Measurements from ENCODE around the gene CNTF.

Gene CNTF

DNA sequence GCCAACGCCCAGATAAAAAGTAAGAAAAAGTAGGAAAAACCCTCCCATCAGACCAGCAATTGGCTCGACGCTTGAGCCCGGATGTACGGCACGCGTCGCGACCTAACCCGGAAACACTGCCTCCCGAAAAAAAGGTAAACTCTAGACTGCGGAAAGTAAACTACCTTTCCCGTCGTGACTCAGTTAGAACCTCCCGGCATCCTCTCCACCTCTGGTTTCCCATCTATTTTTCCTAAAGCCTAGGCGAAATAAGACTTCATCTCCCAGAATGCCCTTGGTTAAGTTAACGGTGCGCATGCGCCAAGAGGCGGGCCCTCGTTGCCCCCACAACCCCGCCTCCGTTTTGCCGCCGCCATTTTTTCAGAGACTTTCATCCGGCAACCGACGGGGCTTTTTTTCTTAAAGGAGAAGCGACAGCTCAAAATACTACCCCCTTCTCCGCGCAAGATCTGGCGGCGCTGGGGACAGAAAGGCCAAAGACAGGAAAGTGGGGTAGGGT is 44.3 kb upstream of the CNTF start:
- Histone ChIP-seq H3K4me1 (ENCODE audit: insufficient read depth, insufficient read length) (no peaks in the 10 kb centered on the region), H3K9ac (ENCODE audit: insufficient read length, low read depth) (peak overlapping the region; percentile 98), H3K27me3 (ENCODE audit: insufficient read depth, insufficient read length) (no peaks in the 10 kb centered on the region), H3K9me3 (ENCODE audit: insufficient read depth, low read length) (no peaks in the 10 kb centered on the region), H3K36me3 (ENCODE audit: insufficient read depth, insufficient read length, low read length) (peaks cover 22% of the 10 kb centered on the region), H3K4me3 (ENCODE audit: insufficient read length, low read depth) (peak overlapping the region; percentile 92)
- DNase-seq (ENCODE audit: low read depth, low spot score) = peak; percentile 93
- peak; percentile 77 for TF ChIP-seq YY1 (IDR thresholded peaks at IDR 0.05; ENCODE audit: insufficient read depth, insufficient read length)
- no peak for TF ChIP-seq ZNF274 (IDR thresholded peaks at IDR 0.05; ENCODE audit: low read depth, low read length)
- TF ChIP-seq SUZ12 (IDR thresholded peaks at IDR 0.05; ENCODE audit: extremely low read depth, insufficient read depth, insufficient read length) = no peak

DNA sequence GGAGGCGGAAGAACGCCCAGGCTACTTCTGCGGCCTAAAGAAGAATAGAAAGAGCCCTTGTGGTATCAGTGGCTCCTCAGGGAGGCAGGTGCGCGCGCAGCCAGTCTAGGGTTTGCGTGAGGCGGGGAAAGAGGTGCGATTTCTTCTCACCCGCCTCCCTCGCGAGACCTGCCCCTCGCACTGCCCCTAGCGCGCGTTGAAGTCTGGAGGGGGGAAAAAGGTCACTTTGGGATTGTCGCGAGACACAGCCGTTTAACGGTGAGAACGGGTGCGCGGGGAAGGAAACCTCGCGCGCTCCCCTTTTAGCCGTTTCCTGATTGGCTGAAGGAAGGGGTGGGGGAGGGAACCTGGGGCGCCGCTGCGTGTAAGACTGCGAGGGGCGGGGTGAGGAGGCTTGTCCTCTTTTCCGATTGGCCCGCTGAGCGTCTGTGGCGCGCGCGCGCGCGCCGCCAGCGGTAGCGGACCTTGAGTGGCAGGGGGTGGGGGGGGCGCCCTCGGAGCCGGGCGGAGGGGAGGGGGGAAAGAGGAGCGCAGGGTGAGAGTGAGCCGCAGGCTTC is 43.8 kb upstream of the CNTF start, which contains the start of gene ZFP91:
Gene ZFP91 (plus strand): TSS at position 429 of the 557 bp plus-strand sequence. CDS start 219 bp downstream, outside the sequence.
- peak; percentile 95 for DNase-seq (ENCODE audit: low read depth, low spot score)
- Histone ChIP-seq H3K9me3 (ENCODE audit: insufficient read depth, low read length) (no peaks in the 10 kb centered on the region), H3K4me3 (ENCODE audit: insufficient read length, low read depth) (peak within 1 kb of the TSS; percentile 92), H3K9ac (ENCODE audit: insufficient read length, low read depth) (peak within 1 kb of the TSS; percentile 98), H3K27me3 (ENCODE audit: insufficient read depth, insufficient read length) (no peaks in the 10 kb centered on the region), H3K4me1 (ENCODE audit: insufficient read depth, insufficient read length) (no peaks in the 10 kb centered on the region), H3K36me3 (ENCODE audit: insufficient read depth, insufficient read length, low read length) (peaks cover 22% of the 10 kb centered on the region)
- TF ChIP-seq YY1 (IDR thresholded peaks at IDR 0.05; ENCODE audit: insufficient read depth, insufficient read length) (no peak), ZNF274 (IDR thresholded peaks at IDR 0.05; ENCODE audit: low read depth, low read length) (no peak)

DNA sequence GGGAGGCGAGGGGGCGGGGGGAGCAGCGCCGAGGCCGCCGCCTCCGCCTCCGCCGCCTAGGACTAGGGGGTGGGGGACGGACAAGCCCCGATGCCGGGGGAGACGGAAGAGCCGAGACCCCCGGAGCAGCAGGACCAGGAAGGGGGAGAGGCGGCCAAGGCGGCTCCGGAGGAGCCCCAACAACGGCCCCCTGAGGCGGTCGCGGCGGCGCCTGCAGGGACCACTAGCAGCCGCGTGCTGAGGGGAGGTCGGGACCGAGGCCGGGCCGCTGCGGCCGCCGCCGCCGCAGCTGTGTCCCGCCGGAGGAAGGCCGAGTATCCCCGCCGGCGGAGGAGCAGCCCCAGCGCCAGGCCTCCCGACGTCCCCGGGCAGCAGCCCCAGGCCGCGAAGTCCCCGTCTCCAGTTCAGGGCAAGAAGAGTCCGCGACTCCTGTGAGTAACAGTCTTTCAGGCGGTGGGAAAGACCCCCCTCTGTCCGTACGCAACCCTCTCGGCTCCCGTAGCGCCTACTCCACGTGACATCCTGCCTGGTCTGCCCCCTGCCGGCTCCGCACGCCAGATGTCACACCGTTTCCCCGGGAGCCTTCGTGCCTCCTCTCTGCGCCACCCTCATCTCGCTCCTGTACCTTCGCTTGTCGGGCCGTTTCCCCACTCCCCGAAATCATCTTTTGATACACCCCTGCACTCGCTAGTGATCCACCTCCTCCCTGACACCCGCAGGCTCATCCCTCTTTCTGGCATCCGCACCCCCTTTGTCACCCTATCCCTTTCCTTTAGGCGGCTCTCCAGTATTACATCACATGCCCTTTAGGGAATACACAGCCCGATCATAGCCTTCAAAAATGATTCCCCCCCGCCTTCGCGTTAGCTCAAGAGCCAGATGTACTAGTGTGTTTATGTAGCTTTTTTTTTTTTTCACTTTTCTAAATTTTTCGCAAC is 43.0 kb upstream of the CNTF start:
- no peaks in the 10 kb centered on the region for H3K4me1 ChIP-seq (ENCODE audit: insufficient read depth, insufficient read length)
- peak; percentile 80 for DNase-seq (ENCODE audit: low read depth, low spot score)

DNA sequence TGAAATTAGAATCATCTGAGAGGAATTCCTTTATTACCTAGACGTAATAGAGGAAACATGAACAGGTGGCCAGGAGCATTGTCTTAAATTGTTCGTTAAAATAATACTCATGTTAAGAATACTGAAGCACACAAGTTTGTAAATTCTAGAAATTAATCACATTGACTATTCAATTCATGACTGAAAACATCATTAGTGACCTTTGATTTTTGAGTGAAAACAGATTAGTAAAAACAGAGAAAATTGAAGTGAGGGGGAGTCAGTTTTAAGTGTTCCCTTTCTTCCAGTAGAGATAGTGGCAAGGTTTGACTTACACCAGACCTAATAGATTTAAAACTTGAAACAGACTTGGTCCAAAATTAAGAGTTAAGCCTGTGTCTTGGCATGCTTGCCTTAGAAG is 42.2 kb upstream of the CNTF start:
- Histone ChIP-seq H3K9me3 (ENCODE audit: insufficient read depth, low read length) (no peaks in the 10 kb centered on the region), H3K9ac (ENCODE audit: insufficient read length, low read depth) (peak overlapping the region; percentile 95), H3K36me3 (ENCODE audit: insufficient read depth, insufficient read length, low read length) (peaks cover 22% of the 10 kb centered on the region), H3K4me1 (ENCODE audit: insufficient read depth, insufficient read length) (no peaks in the 10 kb centered on the region), H3K4me3 (ENCODE audit: insufficient read length, low read depth) (peak overlapping the region; percentile 90), H3K27me3 (ENCODE audit: insufficient read depth, insufficient read length) (no peaks in the 10 kb centered on the region)
- TF ChIP-seq SUZ12 (IDR thresholded peaks at IDR 0.05; ENCODE audit: extremely low read depth, insufficient read depth, insufficient read length) = no peak
- TF ChIP-seq YY1 (IDR thresholded peaks at IDR 0.05; ENCODE audit: insufficient read depth, insufficient read length) = no peak
- no peak for TF ChIP-seq ZNF274 (IDR thresholded peaks at IDR 0.05; ENCODE audit: low read depth, low read length)
- DNase-seq (ENCODE audit: low read depth, low spot score) = no peak

More for the DNA sequence above, 43.0 kb upstream of the CNTF start:
- Histone ChIP-seq H3K9me3 (ENCODE audit: insufficient read depth, low read length) (no peaks in the 10 kb centered on the region), H3K9ac (ENCODE audit: insufficient read length, low read depth) (peak overlapping the region; percentile 95), H3K4me3 (ENCODE audit: insufficient read length, low read depth) (peak overlapping the region; percentile 90), H3K36me3 (ENCODE audit: insufficient read depth, insufficient read length, low read length) (peaks cover 22% of the 10 kb centered on the region), H3K27me3 (ENCODE audit: insufficient read depth, insufficient read length) (no peaks in the 10 kb centered on the region)
- TF ChIP-seq SUZ12 (IDR thresholded peaks at IDR 0.05; ENCODE audit: extremely low read depth, insufficient read depth, insufficient read length) (no peak), YY1 (IDR thresholded peaks at IDR 0.05; ENCODE audit: insufficient read depth, insufficient read length) (no peak), ZNF274 (IDR thresholded peaks at IDR 0.05; ENCODE audit: low read depth, low read length) (no peak)

DNA sequence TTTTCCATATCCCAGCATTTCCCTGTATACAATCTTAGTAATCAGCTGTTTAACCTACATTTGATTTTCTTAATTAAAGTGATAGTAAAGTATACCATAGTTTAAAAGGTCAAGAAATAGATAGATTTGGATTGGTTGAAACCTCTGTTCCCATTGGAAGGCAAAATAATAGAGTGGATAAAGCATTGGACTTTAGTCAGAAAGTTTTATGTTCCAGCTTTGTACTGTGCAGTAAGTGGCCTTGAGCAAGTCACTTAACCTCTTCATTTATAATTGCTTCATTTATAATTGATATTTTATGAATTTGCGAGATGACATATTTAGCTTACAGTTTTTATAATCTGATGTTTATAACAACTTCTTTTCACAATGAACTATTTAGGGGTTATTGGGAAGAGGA is 40.0 kb upstream of the CNTF start:
- H3K36me3 ChIP-seq (ENCODE audit: insufficient read depth, insufficient read length, low read length) = peaks cover 32% of the 10 kb centered on the region
- no peaks in the 10 kb centered on the region for H3K9me3 ChIP-seq (ENCODE audit: insufficient read depth, low read length)
- no peaks in the 10 kb centered on the region for H3K27me3 ChIP-seq (ENCODE audit: insufficient read depth, insufficient read length)
- no peak overlapping the region for H3K4me3 ChIP-seq (ENCODE audit: insufficient read length, low read depth)
- TF ChIP-seq YY1 (IDR thresholded peaks at IDR 0.05; ENCODE audit: insufficient read depth, insufficient read length) = no peak
- no peak for TF ChIP-seq SUZ12 (IDR thresholded peaks at IDR 0.05; ENCODE audit: extremely low read depth, insufficient read depth, insufficient read length)
- no peak for TF ChIP-seq ZNF274 (IDR thresholded peaks at IDR 0.05; ENCODE audit: low read depth, low read length)
- no peaks in the 10 kb centered on the region for H3K4me1 ChIP-seq (ENCODE audit: insufficient read depth, insufficient read length)
- no peak overlapping the region for H3K9ac ChIP-seq (ENCODE audit: insufficient read length, low read depth)
- no peak for DNase-seq (ENCODE audit: low read depth, low spot score)

DNA sequence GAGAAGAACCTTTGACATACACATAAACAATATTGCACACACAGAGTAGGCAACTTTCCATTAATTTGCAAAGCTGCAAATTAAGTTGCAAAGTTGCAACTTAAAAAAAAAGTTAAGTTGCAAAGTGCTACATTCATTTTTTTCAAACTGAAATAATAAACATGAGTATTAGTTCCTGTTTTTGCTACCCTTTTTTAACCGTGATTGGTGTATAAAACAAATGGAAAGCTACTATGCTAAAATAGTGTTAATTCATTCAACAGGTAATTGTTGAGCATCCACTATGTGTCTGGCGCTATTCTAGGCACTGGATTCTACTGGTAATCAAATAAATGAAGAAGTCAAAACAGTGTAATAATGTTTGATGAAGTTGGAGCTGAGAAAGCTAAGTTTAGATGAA is 35.5 kb upstream of the CNTF start:
- no peaks in the 10 kb centered on the region for H3K27me3 ChIP-seq (ENCODE audit: insufficient read depth, insufficient read length)

DNA sequence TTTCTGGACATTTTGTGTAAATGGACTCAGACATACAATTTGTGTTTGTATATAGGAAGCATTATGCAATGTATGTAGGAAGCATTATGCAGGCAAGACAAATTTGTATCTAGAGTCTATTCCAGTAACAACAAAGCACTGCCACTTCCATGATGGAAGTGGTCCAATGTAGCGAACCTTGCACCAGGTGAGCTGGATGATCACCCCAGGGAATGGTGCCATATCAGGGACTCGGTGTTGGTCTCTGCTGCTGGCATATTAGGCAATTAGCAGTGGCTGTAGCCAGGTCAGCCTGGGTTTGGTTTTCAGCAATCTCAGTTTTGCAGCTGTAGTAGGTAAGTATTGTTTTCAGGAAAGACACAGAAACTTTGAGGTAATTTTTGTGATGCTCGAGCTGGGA is 30.8 kb upstream of the CNTF start:
- Histone ChIP-seq H3K36me3 (ENCODE audit: insufficient read depth, insufficient read length, low read length) (peaks cover 26% of the 10 kb centered on the region), H3K4me3 (ENCODE audit: insufficient read length, low read depth) (no peak overlapping the region), H3K27me3 (ENCODE audit: insufficient read depth, insufficient read length) (no peaks in the 10 kb centered on the region), H3K4me1 (ENCODE audit: insufficient read depth, insufficient read length) (no peaks in the 10 kb centered on the region), H3K9ac (ENCODE audit: insufficient read length, low read depth) (no peak overlapping the region), H3K9me3 (ENCODE audit: insufficient read depth, low read length) (no peaks in the 10 kb centered on the region)
- TF ChIP-seq ZNF274 (IDR thresholded peaks at IDR 0.05; ENCODE audit: low read depth, low read length) (no peak), SUZ12 (IDR thresholded peaks at IDR 0.05; ENCODE audit: extremely low read depth, insufficient read depth, insufficient read length) (no peak), YY1 (IDR thresholded peaks at IDR 0.05; ENCODE audit: insufficient read depth, insufficient read length) (no peak)
- no peak for DNase-seq (ENCODE audit: low read depth, low spot score)

More for the DNA sequence above, 35.5 kb upstream of the CNTF start:
- Histone ChIP-seq H3K4me1 (ENCODE audit: insufficient read depth, insufficient read length) (no peaks in the 10 kb centered on the region), H3K36me3 (ENCODE audit: insufficient read depth, insufficient read length, low read length) (peaks cover 27% of the 10 kb centered on the region), H3K9ac (ENCODE audit: insufficient read length, low read depth) (no peak overlapping the region), H3K9me3 (ENCODE audit: insufficient read depth, low read length) (no peaks in the 10 kb centered on the region), H3K4me3 (ENCODE audit: insufficient read length, low read depth) (no peak overlapping the region)
- no peak for DNase-seq (ENCODE audit: low read depth, low spot score)
- no peak for TF ChIP-seq ZNF274 (IDR thresholded peaks at IDR 0.05; ENCODE audit: low read depth, low read length)
- TF ChIP-seq SUZ12 (IDR thresholded peaks at IDR 0.05; ENCODE audit: extremely low read depth, insufficient read depth, insufficient read length) = no peak
- TF ChIP-seq YY1 (IDR thresholded peaks at IDR 0.05; ENCODE audit: insufficient read depth, insufficient read length) = no peak

Measured in NT2/D1 (cell line).